Immature natural killer cell (primary cell): ENCODE data around the gene RNF13. TPM values are rescaled to one million over a fixed set of nuclear protein-coding genes. Genes with fewer than 3 reads are reported as not detected.

Experiments used
- DNase-seq, 3 donors: peaks; one replicate each; pipeline ENCODE4 v3.0.0; 2022; ENCODE audit warnings: mixed read lengths in 1 of 3
- H3K27ac Mint-ChIP-seq, 6 donors: one replicate each; pipeline ENCODE4 v1.8.0; 2020; ENCODE audit warnings: mixed read lengths in 6 of 6, mild to moderate bottlenecking in 5 of 6, inconsistent platforms in 4 of 6, moderate library complexity in 3 of 6
- H3K27me3 Mint-ChIP-seq, 3 donors: one replicate each; pipeline ENCODE4 v1.8.0; 2020 to 2021; ENCODE audit warnings: low read depth in 3 of 3, mild to moderate bottlenecking in 3 of 3, mixed read lengths in 3 of 3, moderate library complexity in 3 of 3, inconsistent platforms in 1 of 3
- H3K36me3 Mint-ChIP-seq, 3 donors: one replicate each; pipeline ENCODE4 v1.8.0; 2020; ENCODE audit warnings: mixed read lengths in 3 of 3, inconsistent platforms in 2 of 3, mild to moderate bottlenecking in 2 of 3
- H3K4me1 Mint-ChIP-seq, 2 donors: one replicate each; pipeline ENCODE4 v1.8.0; 2020; ENCODE audit warnings: inconsistent platforms in 2 of 2, mild to moderate bottlenecking in 2 of 2, mixed read lengths in 2 of 2, moderate library complexity in 1 of 2
- H3K4me3 Mint-ChIP-seq, 5 donors: one replicate each; pipeline ENCODE4 v1.8.0; 2020; ENCODE audit warnings: mild to moderate bottlenecking in 5 of 5, mixed read lengths in 5 of 5, inconsistent platforms in 3 of 5, moderate library complexity in 3 of 5
- H3K9me3 Mint-ChIP-seq, 6 donors: one replicate each; pipeline ENCODE4 v1.8.0; 2020; ENCODE audit warnings: mild to moderate bottlenecking in 6 of 6, mixed read lengths in 6 of 6, inconsistent platforms in 4 of 6, moderate library complexity in 3 of 6
- polyA plus RNA-seq, 3 donors: library from polyadenylated mRNA; unstranded; fragments of 300-500 nt; fragmentation: Illumina TruSeq; gene quantifications; one replicate each; pipeline ENCODE4 v1.2.3, GENCODE V29; 2021

RNF13 gene
- polyA plus RNA-seq, 3 donors from 2014 or later: 116 to 145 (median 142) TPM

DNA sequence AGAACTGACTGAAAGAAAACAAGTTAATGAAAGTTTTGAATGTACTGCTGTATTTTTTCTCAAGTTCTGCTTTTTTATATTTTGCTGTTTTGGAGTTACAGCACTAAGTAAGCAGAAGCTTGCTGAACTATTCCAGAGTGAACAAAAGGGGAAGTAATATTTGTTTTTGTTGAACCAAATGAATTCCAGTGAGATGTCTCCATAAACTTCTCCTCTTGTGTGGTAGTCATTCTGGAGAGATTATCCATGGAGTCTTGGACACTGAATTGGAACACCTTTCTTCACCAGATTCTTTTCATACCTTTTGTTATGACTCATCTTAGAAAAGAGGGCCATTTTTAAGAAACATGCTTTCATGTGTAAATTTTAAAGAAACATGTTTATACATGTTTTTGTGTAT lies 29.4 kb upstream of the RNF13 start:
- Mint-ChIP-seq H3K27ac (no peak overlapping the region), H3K4me3 (no peak overlapping the region), H3K9me3 (peaks cover 0 to 6% (median 0%) of the 10 kb centered on the region in 6 donors), H3K4me1 (no peaks in the 10 kb centered on the region), H3K36me3 (no peaks in the 10 kb centered on the region), H3K27me3 (peaks cover 1 to 9% (median 2%) of the 10 kb centered on the region in 3 donors)
- DNase-seq: no peak

DNA sequence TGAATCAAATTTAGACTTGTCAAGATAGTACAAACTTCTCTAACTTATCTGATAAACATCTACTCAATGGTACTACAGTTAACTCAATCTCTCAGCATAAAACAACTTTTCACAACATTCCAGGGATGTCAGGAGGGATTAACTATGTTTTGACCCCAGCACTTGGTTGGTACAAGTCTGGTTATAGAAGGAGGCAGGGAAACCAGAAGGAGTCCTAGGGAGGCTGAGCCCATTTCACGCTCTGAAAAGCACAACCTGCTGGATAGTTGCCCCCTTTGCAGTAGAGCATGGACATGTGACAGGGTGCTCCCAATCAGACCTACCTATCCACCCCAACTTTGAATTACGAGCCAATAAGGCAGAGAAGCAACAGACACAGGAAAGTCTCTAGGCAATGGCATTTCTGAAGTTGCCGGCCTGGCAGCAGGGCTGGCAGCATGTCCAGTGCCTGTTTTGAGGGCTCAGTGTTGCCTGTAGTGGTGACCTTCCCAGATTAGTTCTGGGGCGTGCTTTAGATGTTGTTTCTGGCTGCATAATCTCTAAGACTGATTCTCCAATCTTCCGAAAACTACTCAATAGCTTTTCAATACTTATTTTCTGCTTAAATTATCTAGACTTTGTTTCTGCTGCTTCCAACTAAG lies 28.8 kb upstream of the RNF13 start:
- H3K4me3 Mint-ChIP-seq: no peak overlapping the region
- H3K36me3 Mint-ChIP-seq: no peaks in the 10 kb centered on the region
- H3K4me1 Mint-ChIP-seq: no peaks in the 10 kb centered on the region
- peaks cover 1 to 9% (median 2%) of the 10 kb centered on the region in 3 donors for H3K27me3 Mint-ChIP-seq
- no peak overlapping the region for H3K27ac Mint-ChIP-seq
- no peak for DNase-seq
- H3K9me3 Mint-ChIP-seq: peaks cover 0 to 6% (median 0%) of the 10 kb centered on the region in 6 donors

DNA sequence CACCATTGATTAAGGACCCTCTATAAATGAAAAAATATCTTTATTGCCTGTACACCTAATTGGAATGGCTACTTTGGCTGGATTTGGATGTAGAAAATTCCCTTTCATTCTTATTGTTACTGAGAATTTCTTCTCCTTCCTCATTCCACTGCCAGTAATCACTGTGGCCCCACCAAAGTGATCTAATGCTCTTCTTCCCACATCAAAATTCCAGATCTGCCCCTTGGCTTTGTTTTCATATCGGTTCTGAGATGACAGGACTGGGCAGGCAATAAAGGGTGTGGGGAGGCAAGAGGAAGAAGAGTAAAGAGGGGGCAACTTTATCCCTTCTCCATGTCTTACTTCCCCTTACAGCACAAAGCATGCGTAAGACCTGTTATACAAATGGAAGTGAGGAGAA lies 22.7 kb upstream of the RNF13 start:
- H3K27ac Mint-ChIP-seq: no peak overlapping the region
- no peaks in the 10 kb centered on the region for H3K4me1 Mint-ChIP-seq
- no peaks in the 10 kb centered on the region for H3K36me3 Mint-ChIP-seq
- peaks cover 4 to 24% (median 6%) of the 10 kb centered on the region in 3 donors for H3K27me3 Mint-ChIP-seq
- H3K4me3 Mint-ChIP-seq: no peak overlapping the region
- peaks cover 0 to 6% (median 0%) of the 10 kb centered on the region in 6 donors for H3K9me3 Mint-ChIP-seq
- DNase-seq: no peak

- peaks cover 0 to 6% (median 0%) of the 10 kb centered on the region in 6 donors for H3K9me3 Mint-ChIP-seq
- DNase-seq: no peak
Measured at GRCh38 chr3:149790698-149791097, 22.3 kb upstream of the RNF13 start.

GRCh38 chr3:149792452-149793270 lies 20.4 kb upstream of the RNF13 start, which contains the start of gene ANKUB1:
TSS of gene ANKUB1 (minus strand) at chr3:149792554. CDS start at chr3:149792366, 188 bp downstream.
- Mint-ChIP-seq H3K4me3 (no peak within 1 kb of the TSS), H3K27me3 (peaks cover 3 to 15% (median 7%) of the 10 kb centered on the region in 3 donors), H3K9me3 (no peaks in the 10 kb centered on the region), H3K36me3 (no peaks in the 10 kb centered on the region), H3K4me1 (no peaks in the 10 kb centered on the region), H3K27ac (peak within 1 kb of the TSS in 1 of 6 donors; percentile 42)
- DNase-seq: no peak

More at GRCh38 chr3:149790698-149791097, 22.3 kb upstream of the RNF13 start:
- Mint-ChIP-seq H3K4me1 (no peaks in the 10 kb centered on the region), H3K36me3 (no peaks in the 10 kb centered on the region), H3K27me3 (peaks cover 4 to 20% (median 6%) of the 10 kb centered on the region in 3 donors), H3K4me3 (no peak overlapping the region), H3K27ac (no peak overlapping the region)

DNA sequence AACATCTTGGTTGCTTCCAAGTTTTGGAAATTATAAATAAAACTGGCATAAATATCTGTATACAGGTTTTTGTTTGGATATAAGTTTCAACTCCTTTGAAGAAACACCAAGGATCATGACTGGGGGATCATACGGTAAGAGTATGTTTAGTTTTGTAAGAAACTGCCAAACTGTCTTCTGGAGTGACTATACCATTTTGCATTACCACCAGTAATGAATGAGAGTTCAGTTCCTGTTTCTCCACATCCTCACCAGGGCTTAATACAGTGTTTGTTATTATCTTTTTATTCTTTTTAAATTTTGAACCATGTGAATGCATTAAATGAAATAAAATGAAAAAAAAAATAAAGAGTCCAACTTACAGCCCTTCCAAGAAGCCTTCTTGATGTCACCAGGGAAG lies 17.0 kb upstream of the RNF13 start:
- peaks cover 0 to 1% (median 0%) of the 10 kb centered on the region in 6 donors for H3K9me3 Mint-ChIP-seq
- H3K27me3 Mint-ChIP-seq: peaks cover 0 to 10% (median 7%) of the 10 kb centered on the region in 3 donors
- H3K4me1 Mint-ChIP-seq: no peaks in the 10 kb centered on the region
- no peak for DNase-seq
- H3K4me3 Mint-ChIP-seq: no peak overlapping the region
- no peak overlapping the region for H3K27ac Mint-ChIP-seq
- H3K36me3 Mint-ChIP-seq: no peaks in the 10 kb centered on the region

DNA sequence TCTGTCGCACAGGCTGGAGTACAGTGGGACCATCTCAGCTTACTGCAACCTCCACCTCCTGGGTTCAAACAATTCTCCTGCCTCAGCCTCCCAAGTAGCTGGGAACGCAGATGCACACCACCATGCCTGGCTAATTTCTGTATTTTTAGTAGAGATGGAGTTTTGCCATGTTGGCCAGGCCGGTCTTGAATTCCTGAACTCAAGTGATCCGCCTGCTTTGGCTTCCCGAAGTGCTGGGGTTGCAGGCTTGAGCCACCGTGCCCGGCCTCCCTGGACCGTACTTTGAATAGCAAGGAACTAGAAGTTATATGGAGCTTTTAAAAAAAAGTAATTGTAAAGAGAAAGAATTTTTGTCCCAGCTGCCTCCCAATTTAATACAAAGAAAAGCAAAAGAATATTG lies 12.3 kb upstream of the RNF13 start:
- H3K4me3 Mint-ChIP-seq: no peak overlapping the region
- DNase-seq: no peak
- H3K36me3 Mint-ChIP-seq: no peaks in the 10 kb centered on the region
- H3K27me3 Mint-ChIP-seq: peaks cover 0 to 6% (median 3%) of the 10 kb centered on the region in 3 donors
- no peaks in the 10 kb centered on the region for H3K4me1 Mint-ChIP-seq
- H3K27ac Mint-ChIP-seq: no peak overlapping the region
- H3K9me3 Mint-ChIP-seq: peaks cover 0 to 1% (median 0%) of the 10 kb centered on the region in 6 donors

- Mint-ChIP-seq H3K4me1 (no peaks in the 10 kb centered on the region), H3K4me3 (no peak overlapping the region), H3K27ac (no peak overlapping the region), H3K27me3 (peaks cover 0 to 6% (median 3%) of the 10 kb centered on the region in 3 donors), H3K36me3 (no peaks in the 10 kb centered on the region), H3K9me3 (peaks cover 0 to 2% (median 0%) of the 10 kb centered on the region in 6 donors)
- no peak for DNase-seq
Measured at GRCh38 chr3:149801195-149801594, 11.8 kb upstream of the RNF13 start.

GRCh38 chr3:149801639-149802038 lies 11.4 kb upstream of the RNF13 start:
- peaks cover 0 to 4% of the 10 kb centered on the region in 2 donors for H3K4me1 Mint-ChIP-seq
- peaks cover 0 to 2% (median 0%) of the 10 kb centered on the region in 6 donors for H3K9me3 Mint-ChIP-seq
- H3K36me3 Mint-ChIP-seq: no peaks in the 10 kb centered on the region
- H3K4me3 Mint-ChIP-seq: no peak overlapping the region
- DNase-seq: no peak
- peaks cover 3 to 10% (median 3%) of the 10 kb centered on the region in 3 donors for H3K27me3 Mint-ChIP-seq
- H3K27ac Mint-ChIP-seq: no peak overlapping the region

DNA sequence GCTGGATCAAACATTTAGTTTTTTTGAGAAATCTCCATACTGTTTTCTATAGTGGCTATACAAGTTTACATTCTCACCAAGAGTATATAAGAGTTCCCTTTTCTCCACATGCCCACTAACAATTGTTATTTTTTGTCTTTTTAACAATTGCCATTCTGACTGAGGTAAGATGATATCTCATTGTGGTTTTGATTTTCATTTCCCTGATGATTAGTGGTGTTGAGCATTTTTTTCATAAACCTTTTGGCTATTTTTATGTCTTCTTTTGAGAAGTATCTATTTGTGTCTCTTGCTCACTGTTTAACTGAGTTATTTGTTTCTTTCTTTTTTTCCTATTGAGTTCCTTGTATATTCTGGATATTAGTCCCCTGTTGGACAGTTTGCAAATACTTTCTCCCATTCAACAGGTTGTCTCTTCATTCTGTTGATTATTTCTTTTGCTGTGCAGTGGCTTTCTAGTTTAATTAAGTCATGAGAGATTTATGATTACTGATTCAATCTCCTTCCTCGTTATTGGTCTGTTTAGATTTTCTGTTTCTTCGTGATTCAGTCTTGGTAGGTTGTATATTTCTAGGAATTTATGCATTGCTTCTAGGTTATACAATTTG lies 6.7 kb upstream of the RNF13 start:
- no peaks in the 10 kb centered on the region for H3K36me3 Mint-ChIP-seq
- peaks cover 3 to 13% (median 7%) of the 10 kb centered on the region in 3 donors for H3K27me3 Mint-ChIP-seq
- DNase-seq: no peak
- peaks cover 0 to 4% of the 10 kb centered on the region in 2 donors for H3K4me1 Mint-ChIP-seq
- H3K27ac Mint-ChIP-seq: no peak overlapping the region
- peaks cover 0 to 2% (median 0%) of the 10 kb centered on the region in 6 donors for H3K9me3 Mint-ChIP-seq
- H3K4me3 Mint-ChIP-seq: no peak overlapping the region

DNA sequence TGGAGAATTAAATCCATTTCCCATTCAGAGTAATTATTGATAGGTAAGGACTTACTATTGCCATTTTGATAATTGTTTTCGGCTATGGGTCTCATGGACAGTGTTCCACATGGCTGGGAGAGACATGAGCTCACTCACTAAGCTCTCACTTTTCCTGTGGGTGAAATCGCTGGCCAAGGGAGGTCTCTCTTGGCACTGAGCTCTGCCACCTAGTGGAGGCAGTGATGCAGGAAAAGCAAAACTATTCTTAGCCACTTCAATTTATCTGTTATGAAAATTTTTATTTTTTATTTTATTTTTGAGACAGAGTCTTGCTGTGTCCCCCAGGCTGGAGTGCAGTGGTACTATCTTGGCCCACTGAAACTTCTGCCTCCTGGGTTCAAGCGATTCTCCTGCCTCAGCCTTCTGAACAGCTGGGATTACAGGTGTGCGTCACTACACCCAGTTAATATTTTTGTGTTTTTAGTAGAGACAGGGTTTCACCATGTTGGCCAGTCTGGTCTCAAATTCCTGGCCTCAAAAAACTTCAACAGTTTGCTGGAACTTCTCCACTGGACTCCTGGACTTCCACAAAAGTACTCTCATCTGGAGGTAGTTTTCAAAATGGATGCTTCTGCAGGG lies 4.7 kb upstream of the RNF13 start:
- Mint-ChIP-seq H3K4me1 (peaks cover 10 to 19% of the 10 kb centered on the region in 2 donors), H3K27me3 (peaks cover 6 to 17% (median 7%) of the 10 kb centered on the region in 3 donors), H3K9me3 (peaks cover 0 to 2% (median 0%) of the 10 kb centered on the region in 6 donors), H3K27ac (no peak overlapping the region), H3K36me3 (no peaks in the 10 kb centered on the region), H3K4me3 (no peak overlapping the region)
- DNase-seq: peak; percentile 36 to 48 (median 39)

DNA sequence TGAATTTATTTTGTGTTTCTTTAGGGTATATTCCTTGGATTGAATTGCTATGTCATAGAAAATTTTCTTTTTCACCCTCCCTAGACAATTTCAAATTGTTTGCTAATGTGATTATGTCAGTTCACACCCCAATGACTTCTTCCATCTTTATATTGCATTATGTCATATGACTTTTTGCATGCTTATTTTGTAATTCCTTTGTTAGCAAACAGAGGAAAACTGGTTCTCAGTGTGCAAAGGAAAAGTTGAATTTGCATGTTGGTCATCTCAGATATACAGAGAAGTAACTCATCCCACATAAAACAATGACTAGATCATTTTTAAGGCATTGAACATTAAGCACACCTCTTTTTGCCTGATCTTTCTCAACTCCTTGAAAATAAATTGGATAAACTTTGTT lies 3.3 kb upstream of the RNF13 start:
- DNase-seq: no peak
- H3K9me3 Mint-ChIP-seq: peaks cover 0 to 2% (median 0%) of the 10 kb centered on the region in 6 donors
- no peak overlapping the region for H3K27ac Mint-ChIP-seq

GRCh38 chr3:149810846-149811245 lies 2.2 kb upstream of the RNF13 start:
- DNase-seq: no peak
- Mint-ChIP-seq H3K27me3 (peaks cover 6 to 15% (median 7%) of the 10 kb centered on the region in 3 donors), H3K36me3 (no peaks in the 10 kb centered on the region), H3K4me1 (peaks cover 32 to 45% of the 10 kb centered on the region in 2 donors), H3K9me3 (no peaks in the 10 kb centered on the region), H3K27ac (no peak overlapping the region), H3K4me3 (no peak overlapping the region)

More for the DNA sequence above, 3.3 kb upstream of the RNF13 start:
- H3K4me1 Mint-ChIP-seq: peaks cover 22 to 33% of the 10 kb centered on the region in 2 donors
- no peaks in the 10 kb centered on the region for H3K36me3 Mint-ChIP-seq
- no peak overlapping the region for H3K4me3 Mint-ChIP-seq
- H3K27me3 Mint-ChIP-seq: peaks cover 6 to 17% (median 7%) of the 10 kb centered on the region in 3 donors
